AG09319 (cell line): Measurements from ENCODE around the gene TRA2B.

Experiments
- DNase-seq: peaks from one replicate; pipeline ENCODE4 v3.0.0-alpha.2; 2010; ENCODE audit warnings: low read depth; ENCODE audit errors: extremely low read depth
- CTCF ChIP-seq: IDR thresholded peaks from 2 replicates; pipeline ENCODE4 v1.5.1; 2011; ENCODE audit warnings: low read depth, mild to moderate bottlenecking, inconsistent platforms, low read length, moderate library complexity

The TRA2B gene

GRCh38 chr3:185933374-185934173, 4.2 kb downstream of the TRA2B start:
- TF ChIP-seq CTCF: no peak
- no peak for DNase-seq

- DNase-seq: no peak
- TF ChIP-seq CTCF: no peak
Observed at GRCh38 chr3:185931777-185932612, 5.8 kb downstream of the TRA2B start.

GRCh38 chr3:185930393-185931107, 7.3 kb downstream of the TRA2B start:
- no peak for TF ChIP-seq CTCF
- no peak for DNase-seq

- no peak for DNase-seq
- TF ChIP-seq CTCF: no peak
Observed at GRCh38 chr3:185929192-185930151, 8.3 kb downstream of the TRA2B start.

GRCh38 chr3:185928496-185928895, 9.3 kb downstream of the TRA2B start:
- no peak for TF ChIP-seq CTCF

GRCh38 chr3:185927501-185928200, 10.2 kb downstream of the TRA2B start:
- no peak for TF ChIP-seq CTCF
- DNase-seq: no peak

More at GRCh38 chr3:185928496-185928895, 9.3 kb downstream of the TRA2B start:
- no peak for DNase-seq
